HG03460 (cell line): Measurements from ENCODE around the gene ZDHHC16.
"Not testable (repeated sequence)": the region's sequence is repeated elsewhere in the genome, so short reads cannot be mapped to it uniquely, and the experiment has no call there.

ENCODE experiments used
- ATAC-seq: cut with Tn5 transposase; IDR thresholded peaks from one replicate; pipeline ENCODE4 v1.9.1; 2021; ENCODE audit not compliant: unreplicated experiment

Gene ZDHHC16

GRCh38 chr10:97434055-97434454 lies 11.9 kb upstream of the ZDHHC16 start:
- ATAC-seq: no peak

GRCh38 chr10:97434557-97434956 lies 11.4 kb upstream of the ZDHHC16 start:
- no peak for ATAC-seq

GRCh38 chr10:97435211-97435610 lies 10.8 kb upstream of the ZDHHC16 start:
- no peak for ATAC-seq

GRCh38 chr10:97442277-97442676 lies 3.7 kb upstream of the ZDHHC16 start:
- no peak for ATAC-seq

- ATAC-seq: no peak
These were observed 1.8 kb upstream of the ZDHHC16 start for GRCh38 chr10:97444212-97444611.

GRCh38 chr10:97445357-97445721 lies 636 bp upstream of the ZDHHC16 start:
- ATAC-seq: peak; percentile 1

GRCh38 chr10:97450828-97451227 lies 4.9 kb downstream of the ZDHHC16 start:
- ATAC-seq: no peak

GRCh38 chr10:97451605-97452004 lies 5.6 kb downstream of the ZDHHC16 start:
- no peak for ATAC-seq

- ATAC-seq: no peak
These were observed 6.4 kb downstream of the ZDHHC16 start for GRCh38 chr10:97452352-97452751.

GRCh38 chr10:97454330-97455036 lies 8.5 kb downstream of the ZDHHC16 start:
- no peak for ATAC-seq

- no peak for ATAC-seq
These were observed 10.2 kb downstream of the ZDHHC16 start for GRCh38 chr10:97456034-97456685.

- no peak for ATAC-seq
These were observed 10.7 kb downstream of the ZDHHC16 start for GRCh38 chr10:97456686-97457065.

- no peak for ATAC-seq
These were observed 13.1 kb downstream of the ZDHHC16 start for GRCh38 chr10:97459111-97459510.

- no peak for ATAC-seq
These were observed 14.0 kb downstream of the ZDHHC16 start for GRCh38 chr10:97459933-97460332.

GRCh38 chr10:97462309-97462708 lies 16.3 kb downstream of the ZDHHC16 start:
- no peak for ATAC-seq

- peak; percentile 50 for ATAC-seq
These were observed 17.6 kb downstream of the ZDHHC16 start for GRCh38 chr10:97463363-97464132.

GRCh38 chr10:97464226-97464625 lies 18.3 kb downstream of the ZDHHC16 start:
- no peak for ATAC-seq

- no peak for ATAC-seq
These were observed 20.0 kb downstream of the ZDHHC16 start for GRCh38 chr10:97465982-97466381.

GRCh38 chr10:97466755-97467154 lies 20.8 kb downstream of the ZDHHC16 start:
- no peak for ATAC-seq

- ATAC-seq: no peak
These were observed 22.2 kb downstream of the ZDHHC16 start for GRCh38 chr10:97468162-97468561.

- ATAC-seq: not testable (repeated sequence)
These were observed 22.8 kb downstream of the ZDHHC16 start for GRCh38 chr10:97468781-97469180.

GRCh38 chr10:97474918-97475317 lies 28.9 kb downstream of the ZDHHC16 start:
- no peak for ATAC-seq
